Measurements from ENCODE around the gene HAGHL.
"Not testable (repeated sequence)": the region's sequence is repeated elsewhere in the genome, so short reads cannot be mapped to it uniquely, and the experiment has no call there.

HAGHL gene

DNA sequence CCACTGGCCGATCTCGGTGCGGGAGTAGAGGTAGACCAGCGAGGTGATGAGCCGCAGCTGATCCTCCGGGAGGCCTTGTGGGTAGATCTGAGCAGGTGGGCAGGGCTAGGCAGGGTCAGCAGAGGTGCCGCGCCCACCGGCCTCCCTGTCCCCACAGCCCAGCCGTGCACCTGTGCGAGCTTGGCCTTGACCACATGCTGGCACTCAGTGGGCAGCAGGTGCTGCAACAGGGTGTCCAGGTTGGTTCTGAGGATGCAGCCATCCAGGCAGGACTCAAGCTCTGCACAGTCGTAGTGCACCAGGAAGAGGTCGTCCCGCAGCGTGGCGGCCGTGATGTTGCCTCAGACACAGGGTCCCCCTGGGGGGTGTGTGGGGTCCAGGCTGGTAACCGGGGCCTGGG lies 46.1 kb downstream of the HAGHL start:
- Histone ChIP-seq H3K27me3 (ENCODE audit: low read depth) (no peaks in the 10 kb centered on the region), H3K4me1 (no peaks in the 10 kb centered on the region), H3K36me3 (replicated peaks) (no peaks in the 10 kb centered on the region), H3K4me3 (no peak overlapping the region), H3K9me3 (no peaks in the 10 kb centered on the region)
- DNase-seq (ENCODE audit: low spot score in 2 of 2): no peak
- in situ Hi-C loops (cut with MboI; ENCODE audit: low sequenced_read_pairs): no loop called here

DNA sequence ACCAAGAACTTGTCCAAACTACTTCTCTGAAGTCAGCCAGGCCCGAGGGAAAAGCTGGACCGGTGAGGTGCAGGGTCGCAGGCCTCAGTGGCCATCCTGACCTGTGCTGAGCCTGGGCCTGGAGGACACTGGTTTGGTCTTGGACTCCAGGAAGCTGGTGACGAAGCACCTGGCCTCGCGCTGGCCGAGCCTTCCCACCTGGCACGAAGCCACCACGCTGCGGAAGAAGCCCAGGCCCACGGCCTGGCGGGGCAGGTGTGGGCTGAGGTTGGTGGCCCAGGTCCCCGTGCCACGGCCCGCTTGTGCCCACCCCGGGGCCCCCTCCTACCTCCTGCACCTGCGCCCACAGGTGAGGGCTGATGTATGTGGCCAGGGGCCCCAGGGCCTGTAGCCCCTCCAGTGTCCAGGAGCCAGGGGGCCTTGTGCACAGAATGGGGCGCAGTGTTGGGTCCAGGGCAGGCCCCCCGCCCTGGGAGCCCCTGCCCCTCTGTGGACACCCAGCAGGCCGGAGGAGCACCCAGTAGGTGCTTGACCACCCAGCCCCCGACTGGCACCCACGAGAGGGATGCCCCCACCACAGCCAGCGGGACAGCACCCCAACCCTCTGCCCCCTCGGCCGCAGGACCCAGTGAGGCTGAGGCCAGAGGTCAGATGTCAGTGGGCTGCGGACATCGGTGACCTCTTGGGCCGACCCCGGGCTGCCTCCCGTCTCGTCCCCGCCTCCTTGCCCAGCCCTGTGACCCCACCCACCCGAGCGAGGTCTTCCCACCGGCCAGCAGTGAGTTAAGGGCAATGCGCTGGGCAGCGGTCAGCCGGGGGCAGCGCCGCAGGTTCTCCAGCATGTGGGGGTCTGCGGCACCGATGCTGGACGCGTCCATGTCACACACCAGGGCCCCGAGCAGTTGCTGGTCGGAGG lies 47.4 kb downstream of the HAGHL start:
- Histone ChIP-seq H3K4me3 (no peak overlapping the region), H3K36me3 (replicated peaks) (no peaks in the 10 kb centered on the region), H3K4me1 (no peaks in the 10 kb centered on the region), H3K27me3 (ENCODE audit: low read depth) (no peaks in the 10 kb centered on the region), H3K9me3 (no peaks in the 10 kb centered on the region)
- no peak for DNase-seq (ENCODE audit: low spot score in 2 of 2)
- in situ Hi-C loops (cut with MboI; ENCODE audit: low sequenced_read_pairs): no loop called here

- Histone ChIP-seq H3K36me3 (replicated peaks) (no peaks in the 10 kb centered on the region), H3K27me3 (ENCODE audit: low read depth) (no peaks in the 10 kb centered on the region), H3K9me3 (no peaks in the 10 kb centered on the region), H3K4me1 (no peaks in the 10 kb centered on the region), H3K4me3 (no peak overlapping the region)
- no peak for DNase-seq (ENCODE audit: low spot score in 2 of 2)
- in situ Hi-C loops (cut with MboI; ENCODE audit: low sequenced_read_pairs): no loop called here
These were observed 48.4 kb downstream of the HAGHL start for GRCh38 chr16:775236-775796.

GRCh38 chr16:776298-776697 lies 49.4 kb downstream of the HAGHL start:
- H3K4me3 ChIP-seq; H3K4me1 ChIP-seq; H3K36me3 ChIP-seq (replicated peaks); DNase-seq (ENCODE audit: low spot score in 2 of 2); H3K9me3 ChIP-seq; H3K27me3 ChIP-seq (ENCODE audit: low read depth); in situ Hi-C loops (cut with MboI; ENCODE audit: low sequenced_read_pairs): not testable (repeated sequence)

- Histone ChIP-seq H3K4me3 (no peak overlapping the region), H3K27me3 (ENCODE audit: low read depth) (peaks cover 7% of the 10 kb centered on the region), H3K9me3 (no peaks in the 10 kb centered on the region), H3K4me1 (no peaks in the 10 kb centered on the region), H3K36me3 (replicated peaks) (no peaks in the 10 kb centered on the region)
- no peak for DNase-seq (ENCODE audit: low spot score in 2 of 2)
- in situ Hi-C loops (cut with MboI; ENCODE audit: low sequenced_read_pairs): no loop called here
These were observed 49.9 kb downstream of the HAGHL start for GRCh38 chr16:776824-777223.

DNA sequence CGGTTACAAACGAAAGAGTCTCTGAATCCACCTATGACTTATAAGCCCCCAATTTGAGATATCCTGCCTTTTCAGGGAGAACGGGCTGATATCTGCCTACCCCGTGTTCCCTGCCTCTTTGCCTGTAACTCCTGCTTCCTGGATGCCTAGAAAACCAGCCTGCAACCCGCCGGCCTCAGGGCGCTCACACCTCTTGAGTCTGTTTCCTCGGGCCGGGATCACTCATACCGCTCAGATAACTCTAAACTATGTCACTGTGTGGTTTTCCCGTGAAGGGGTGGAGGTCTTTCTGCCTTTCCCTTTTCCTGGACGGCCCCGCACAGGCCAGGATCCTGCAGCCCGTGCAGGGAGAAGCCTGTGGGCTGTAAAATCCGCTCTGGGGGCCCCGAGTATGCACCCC lies 50.9 kb downstream of the HAGHL start:
- in situ Hi-C loops (cut with MboI; ENCODE audit: low sequenced_read_pairs): no loop called here
- DNase-seq (ENCODE audit: low spot score in 2 of 2): no peak
- H3K36me3 ChIP-seq (replicated peaks): no peaks in the 10 kb centered on the region
- no peaks in the 10 kb centered on the region for H3K9me3 ChIP-seq
- H3K4me3 ChIP-seq: no peak overlapping the region
- no peaks in the 10 kb centered on the region for H3K4me1 ChIP-seq
- peaks cover 17% of the 10 kb centered on the region for H3K27me3 ChIP-seq (ENCODE audit: low read depth)

DNA sequence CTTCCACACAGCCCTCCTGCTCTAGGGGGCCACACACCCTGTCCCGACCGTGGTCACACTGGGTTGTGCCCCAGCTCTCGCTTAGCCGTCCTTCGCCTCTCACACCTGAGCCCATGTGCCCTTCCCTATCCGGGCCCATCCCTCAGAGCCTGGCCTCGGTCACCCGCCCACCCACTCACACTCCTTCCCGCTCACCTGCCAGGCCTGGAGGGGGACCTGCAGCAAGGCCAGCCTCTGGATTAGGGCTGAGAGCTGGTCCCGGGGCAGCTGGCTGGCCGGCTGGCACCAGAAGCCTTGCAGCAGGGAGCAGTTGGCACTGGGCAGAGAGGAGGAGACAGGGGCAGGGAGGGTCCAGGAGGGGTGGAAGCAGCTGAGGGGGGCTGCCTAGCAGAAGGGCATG lies 51.5 kb downstream of the HAGHL start:
- no peaks in the 10 kb centered on the region for H3K4me1 ChIP-seq
- in situ Hi-C loops (cut with MboI; ENCODE audit: low sequenced_read_pairs): no loop called here

GRCh38 chr16:778909-779527 lies 52.1 kb downstream of the HAGHL start:
- H3K27me3 ChIP-seq (ENCODE audit: low read depth): peaks cover 20% of the 10 kb centered on the region

More for the DNA sequence above, 51.5 kb downstream of the HAGHL start:
- Histone ChIP-seq H3K4me3 (no peak overlapping the region), H3K9me3 (no peaks in the 10 kb centered on the region), H3K27me3 (ENCODE audit: low read depth) (peaks cover 20% of the 10 kb centered on the region), H3K36me3 (replicated peaks) (no peaks in the 10 kb centered on the region)
- no peak for DNase-seq (ENCODE audit: low spot score in 2 of 2)

More at GRCh38 chr16:778909-779527, 52.1 kb downstream of the HAGHL start:
- in situ Hi-C loops (cut with MboI; ENCODE audit: low sequenced_read_pairs): no loop called here
- no peak for DNase-seq (ENCODE audit: low spot score in 2 of 2)
- no peaks in the 10 kb centered on the region for H3K9me3 ChIP-seq
- no peaks in the 10 kb centered on the region for H3K4me1 ChIP-seq
- H3K4me3 ChIP-seq: no peak overlapping the region
- H3K36me3 ChIP-seq (replicated peaks): no peaks in the 10 kb centered on the region
